Peyer's patch (tissue), 4 donors: Measurements from ENCODE around the gene CHRD.

Experiments used
- POLR2A ChIP-seq, 2 donors: fragments of 450-650 bp; IDR thresholded peaks; one replicate each; pipeline ENCODE4 v1.5.1; 2017; ENCODE audit warnings: antibody characterized with exemption in 2 of 2, mild to moderate bottlenecking in 2 of 2, moderate library complexity in 2 of 2
- TF ChIP-seq, protein P1 (sequence below), 6 experiments: fragments of 450-650 bp in 4 of 6; fragments of 200-600 bp in 2 of 6; sonication (generic) in 1 of 6; IDR thresholded peaks; one replicate each; pipeline ENCODE4 v1.5.1; 2017 to 2019; ENCODE audit warnings: antibody characterized with exemption in 6 of 6, mild to moderate bottlenecking in 3 of 6, moderate library complexity in 1 of 6

GRCh38 chr3:184379358-184380184, at the start of gene CHRD:
- TF ChIP-seq, protein P1, sequence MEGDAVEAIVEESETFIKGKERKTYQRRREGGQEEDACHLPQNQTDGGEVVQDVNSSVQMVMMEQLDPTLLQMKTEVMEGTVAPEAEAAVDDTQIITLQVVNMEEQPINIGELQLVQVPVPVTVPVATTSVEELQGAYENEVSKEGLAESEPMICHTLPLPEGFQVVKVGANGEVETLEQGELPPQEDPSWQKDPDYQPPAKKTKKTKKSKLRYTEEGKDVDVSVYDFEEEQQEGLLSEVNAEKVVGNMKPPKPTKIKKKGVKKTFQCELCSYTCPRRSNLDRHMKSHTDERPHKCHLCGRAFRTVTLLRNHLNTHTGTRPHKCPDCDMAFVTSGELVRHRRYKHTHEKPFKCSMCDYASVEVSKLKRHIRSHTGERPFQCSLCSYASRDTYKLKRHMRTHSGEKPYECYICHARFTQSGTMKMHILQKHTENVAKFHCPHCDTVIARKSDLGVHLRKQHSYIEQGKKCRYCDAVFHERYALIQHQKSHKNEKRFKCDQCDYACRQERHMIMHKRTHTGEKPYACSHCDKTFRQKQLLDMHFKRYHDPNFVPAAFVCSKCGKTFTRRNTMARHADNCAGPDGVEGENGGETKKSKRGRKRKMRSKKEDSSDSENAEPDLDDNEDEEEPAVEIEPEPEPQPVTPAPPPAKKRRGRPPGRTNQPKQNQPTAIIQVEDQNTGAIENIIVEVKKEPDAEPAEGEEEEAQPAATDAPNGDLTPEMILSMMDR (IDR thresholded peaks at IDR 0.05), result no peak
- TF ChIP-seq POLR2A (IDR thresholded peaks at IDR 0.05), result no peak
